Breast epithelium (tissue), 3 donors: ENCODE measurements around the gene RNF10.

Experiments
- CTCF ChIP-seq, 3 donors: fragments of 450-650 bp; IDR thresholded peaks; one replicate each; pipeline ENCODE4 v1.5.1; 2016 to 2017; ENCODE audit warnings: antibody characterized with exemption in 3 of 3, mild to moderate bottlenecking in 3 of 3, moderate library complexity in 3 of 3
- POLR2A ChIP-seq: fragments of 450-650 bp; IDR thresholded peaks from one replicate; pipeline ENCODE4 v1.6.1; 2016; ENCODE audit warnings: antibody characterized with exemption, mild to moderate bottlenecking, moderate library complexity

DNA sequence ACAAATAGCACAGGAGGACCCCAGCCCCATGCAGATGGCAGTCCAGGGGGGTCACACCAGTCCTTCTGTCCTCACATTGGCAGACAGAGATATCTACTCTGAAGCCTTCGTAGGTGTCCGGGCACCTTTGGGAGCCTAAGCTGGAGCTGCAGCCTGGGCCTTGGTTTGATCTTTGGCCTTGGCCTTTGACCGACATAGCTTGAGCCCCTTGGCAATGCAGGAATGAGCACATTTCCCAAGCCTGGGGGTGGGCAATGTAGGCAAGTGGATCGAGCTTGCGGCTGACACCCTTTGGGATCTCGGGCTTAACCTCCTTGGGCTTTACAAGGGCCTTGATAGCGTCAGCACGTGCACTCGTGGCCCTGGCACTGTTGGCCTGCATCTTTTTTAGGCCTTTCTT lies 11.6 kb upstream of the RNF10 start:
- no peak for TF ChIP-seq POLR2A
- TF ChIP-seq CTCF (IDR thresholded peaks at IDR 0.05), result no peak
